ENCODE measurements around the gene COX6B1.

DNA sequence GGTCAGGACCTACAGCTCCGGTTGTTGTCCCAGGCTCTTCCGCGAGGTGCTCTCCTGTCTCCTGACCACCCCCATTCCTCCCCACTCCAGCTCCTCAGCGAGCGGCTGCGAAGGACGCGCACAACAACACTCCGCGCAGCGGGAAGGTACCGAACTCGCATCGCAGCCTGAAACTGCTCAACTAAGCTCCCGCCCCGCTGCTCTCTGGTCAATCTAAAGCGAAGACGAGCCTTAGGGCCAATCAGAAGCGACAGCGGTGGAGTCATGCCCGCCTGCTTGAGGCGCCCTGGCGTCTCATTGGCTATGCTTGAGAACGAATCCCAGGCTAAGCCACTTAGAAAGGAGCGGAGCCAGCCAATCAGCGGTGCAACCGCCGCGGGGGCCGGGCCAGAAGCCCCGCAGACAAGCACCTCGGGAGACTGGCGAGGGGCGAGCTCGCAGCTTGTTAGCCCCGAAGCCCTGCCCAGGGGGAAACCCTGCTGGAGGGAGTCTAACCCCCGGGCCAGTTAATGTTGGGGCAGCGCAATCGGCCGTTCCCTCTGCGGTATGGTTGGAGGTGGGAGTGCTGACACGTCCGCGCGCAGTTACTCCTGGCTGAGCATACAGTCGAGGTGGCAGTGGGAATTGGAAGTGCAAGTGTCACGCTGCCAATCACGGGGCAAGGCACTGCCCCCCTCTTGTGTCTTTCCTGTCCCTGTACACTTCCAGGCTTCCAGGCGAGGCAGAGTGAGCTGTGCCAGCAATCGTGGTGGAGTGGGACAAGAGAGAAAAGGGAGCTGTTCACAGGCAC lies 54.3 kb downstream of the COX6B1 start:
- TF ChIP-seq, protein P1, sequence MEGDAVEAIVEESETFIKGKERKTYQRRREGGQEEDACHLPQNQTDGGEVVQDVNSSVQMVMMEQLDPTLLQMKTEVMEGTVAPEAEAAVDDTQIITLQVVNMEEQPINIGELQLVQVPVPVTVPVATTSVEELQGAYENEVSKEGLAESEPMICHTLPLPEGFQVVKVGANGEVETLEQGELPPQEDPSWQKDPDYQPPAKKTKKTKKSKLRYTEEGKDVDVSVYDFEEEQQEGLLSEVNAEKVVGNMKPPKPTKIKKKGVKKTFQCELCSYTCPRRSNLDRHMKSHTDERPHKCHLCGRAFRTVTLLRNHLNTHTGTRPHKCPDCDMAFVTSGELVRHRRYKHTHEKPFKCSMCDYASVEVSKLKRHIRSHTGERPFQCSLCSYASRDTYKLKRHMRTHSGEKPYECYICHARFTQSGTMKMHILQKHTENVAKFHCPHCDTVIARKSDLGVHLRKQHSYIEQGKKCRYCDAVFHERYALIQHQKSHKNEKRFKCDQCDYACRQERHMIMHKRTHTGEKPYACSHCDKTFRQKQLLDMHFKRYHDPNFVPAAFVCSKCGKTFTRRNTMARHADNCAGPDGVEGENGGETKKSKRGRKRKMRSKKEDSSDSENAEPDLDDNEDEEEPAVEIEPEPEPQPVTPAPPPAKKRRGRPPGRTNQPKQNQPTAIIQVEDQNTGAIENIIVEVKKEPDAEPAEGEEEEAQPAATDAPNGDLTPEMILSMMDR (IDR thresholded peaks at IDR 0.05): no peak
- TF ChIP-seq POLR2A (IDR thresholded peaks at IDR 0.05): peak in 1 of 2 donors; percentile 64

Measured in heart left ventricle (tissue), 13 donors.